ENCODE results near the gene TEX22. TPM values are rescaled to one million over a fixed set of nuclear protein-coding genes. Genes with fewer than 3 reads are reported as not detected.
A peak's percentile ranks its signal among the peaks of the same experiment; 100 is the strongest.

TEX22 gene
- total RNA-seq, 1 experiment from 2014 or later, result 0.67 TPM

DNA sequence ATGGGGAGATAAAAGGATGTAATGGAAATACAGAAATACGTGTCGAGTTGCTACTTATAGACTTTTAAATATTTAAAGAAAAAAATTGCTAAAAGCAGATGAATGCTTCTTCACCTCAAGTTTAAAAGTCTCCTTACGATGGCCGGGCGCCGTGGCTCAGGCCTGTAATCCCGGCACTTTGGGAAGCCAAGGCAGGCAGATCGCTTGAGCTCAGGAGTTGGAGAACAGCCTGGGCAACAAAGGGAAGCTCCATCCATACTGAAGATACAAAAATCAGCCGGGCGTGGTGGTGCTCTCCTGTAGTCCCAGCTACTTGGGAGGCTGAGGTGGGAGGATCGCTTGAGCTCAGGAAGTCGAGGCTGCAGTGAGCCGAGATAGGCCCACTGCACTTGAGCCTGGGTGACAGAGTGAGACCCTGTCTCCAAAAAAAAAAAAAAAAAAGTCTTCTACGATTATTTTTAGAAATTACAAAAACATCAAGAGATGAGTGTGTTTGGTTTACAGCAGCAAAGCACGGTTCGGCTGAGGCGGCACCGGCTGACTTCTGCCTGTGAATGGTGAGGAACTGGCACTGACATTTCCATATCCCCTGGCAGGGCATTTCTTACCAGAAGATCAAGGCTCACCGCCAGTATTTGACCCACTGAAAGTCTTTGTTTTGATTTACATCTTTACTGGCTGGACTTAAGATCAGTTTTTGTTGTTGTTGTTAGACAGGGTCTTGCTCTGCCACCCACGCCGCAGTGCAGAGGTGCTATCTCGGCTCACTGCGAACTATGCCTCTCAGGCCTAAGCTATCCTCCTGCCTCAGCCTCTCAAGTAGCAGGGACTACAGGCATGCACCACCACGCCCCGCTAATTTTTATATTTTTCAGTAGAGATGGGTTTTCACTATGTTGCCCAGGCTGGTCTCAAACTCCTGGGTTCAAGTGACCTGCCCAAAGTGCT lies 17.4 kb downstream of the TEX22 start:
- no peaks in the 10 kb centered on the region for H3K9me2 ChIP-seq (replicated peaks; ENCODE audit: insufficient read depth, low read length)
- peaks cover 18% of the 10 kb centered on the region for H4K20me1 ChIP-seq (ENCODE audit: insufficient read depth, low read depth, low read length)
- H3K27me3 ChIP-seq (ENCODE audit: low read length), result no peaks in the 10 kb centered on the region
- no peak overlapping the region for H3K27ac ChIP-seq (ENCODE audit: low read length)
- H3K4me2 ChIP-seq (ENCODE audit: low read depth, low read length, poor library complexity, severe bottlenecking), result peak overlapping the region; percentile 71
- H3K9me3 ChIP-seq (ENCODE audit: low read length), result no peaks in the 10 kb centered on the region
- H3K4me3 ChIP-seq (ENCODE audit: low read length), result peak overlapping the region; percentile 60; the same call in 1 of the 2 replicates
- no peak for DNase-seq
- 0 out of 2 replicates have a peak overlapping the region, but pooled peaks have one; percentile 65 for H3K9ac ChIP-seq (ENCODE audit: low read length)
- peaks cover 22% of the 10 kb centered on the region for H3K4me1 ChIP-seq (ENCODE audit: low read length)
- 0 out of 2 replicates have a peak overlapping the region, but pooled peaks have one; percentile 46 for H2AFZ ChIP-seq (ENCODE audit: low read length)
- no peaks in the 10 kb centered on the region for H3K36me3 ChIP-seq (ENCODE audit: insufficient read depth, low read length)
- H3K79me2 ChIP-seq (ENCODE audit: low read length), result peaks cover 9% of the 10 kb centered on the region

DNA sequence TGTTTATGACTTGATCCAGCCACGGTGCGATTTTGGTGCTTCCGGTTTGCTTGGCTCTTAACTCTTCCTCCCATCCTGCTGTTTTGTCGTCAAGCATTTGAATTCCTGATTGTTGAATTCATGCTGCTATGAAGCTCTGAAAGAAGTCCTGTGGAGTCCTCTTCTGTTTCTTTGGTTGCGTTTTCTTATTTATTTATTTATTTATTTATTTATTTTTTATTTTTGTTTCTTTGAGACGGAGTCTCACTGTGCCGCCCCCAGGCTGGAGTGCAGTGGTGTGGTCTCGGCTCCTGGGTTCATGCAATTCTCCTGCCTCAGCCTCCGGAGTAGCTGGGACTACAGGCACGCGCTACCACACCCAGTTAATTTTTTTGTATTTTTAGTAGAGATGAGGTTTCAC lies 18.3 kb downstream of the TEX22 start:
- peaks cover 19% of the 10 kb centered on the region for H3K79me2 ChIP-seq (ENCODE audit: low read length)
- H4K20me1 ChIP-seq (ENCODE audit: insufficient read depth, low read depth, low read length), result peaks cover 21% of the 10 kb centered on the region
- H3K4me3 ChIP-seq (ENCODE audit: low read length), result no peak overlapping the region
- H3K9me2 ChIP-seq (replicated peaks; ENCODE audit: insufficient read depth, low read length), result no peaks in the 10 kb centered on the region
- peaks cover 28% of the 10 kb centered on the region for H3K4me1 ChIP-seq (ENCODE audit: low read length)
- no peaks in the 10 kb centered on the region for H3K36me3 ChIP-seq (ENCODE audit: insufficient read depth, low read length)
- H3K27ac ChIP-seq (ENCODE audit: low read length), result no peak overlapping the region
- DNase-seq, result no peak
- no peak overlapping the region for H3K4me2 ChIP-seq (ENCODE audit: low read depth, low read length, poor library complexity, severe bottlenecking)
- H3K9ac ChIP-seq (ENCODE audit: low read length), result no peak overlapping the region
- no peak overlapping the region for H2AFZ ChIP-seq (ENCODE audit: low read length)
- H3K9me3 ChIP-seq (ENCODE audit: low read length), result no peaks in the 10 kb centered on the region
- H3K27me3 ChIP-seq (ENCODE audit: low read length), result no peaks in the 10 kb centered on the region

DNA sequence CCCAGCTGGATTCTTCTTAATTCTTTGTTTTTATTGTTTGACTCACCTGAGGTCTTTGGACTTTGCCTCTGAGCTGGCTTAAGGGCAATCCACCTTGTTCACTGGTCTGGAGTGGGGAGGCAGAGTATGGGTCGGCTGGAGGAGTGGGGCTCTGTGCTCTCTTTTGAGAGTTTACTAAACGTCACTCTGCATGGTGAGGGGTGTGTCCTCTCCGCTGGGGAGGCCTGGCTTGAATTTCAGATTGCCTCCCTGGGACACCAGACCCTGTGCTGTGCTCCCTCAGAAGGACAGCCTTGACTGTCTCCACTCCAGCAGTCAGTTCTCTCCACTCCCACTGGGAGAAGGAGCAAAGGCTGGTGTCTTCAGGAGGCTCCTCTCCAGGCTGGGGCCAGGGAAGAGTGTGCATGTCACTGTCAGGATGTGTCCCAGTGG lies 19.4 kb downstream of the TEX22 start:
- H3K4me2 ChIP-seq (ENCODE audit: low read depth, low read length, poor library complexity, severe bottlenecking), result no peak overlapping the region
- peaks cover 8% of the 10 kb centered on the region; the same call in 1 of the 2 replicates for H3K36me3 ChIP-seq (ENCODE audit: insufficient read depth, low read length)
- H3K27me3 ChIP-seq (ENCODE audit: low read length), result no peaks in the 10 kb centered on the region
- H3K4me3 ChIP-seq (ENCODE audit: low read length), result no peak overlapping the region
- no peak overlapping the region for H3K9ac ChIP-seq (ENCODE audit: low read length)
- H3K9me3 ChIP-seq (ENCODE audit: low read length), result no peaks in the 10 kb centered on the region
- no peaks in the 10 kb centered on the region for H3K9me2 ChIP-seq (replicated peaks; ENCODE audit: insufficient read depth, low read length)
- H3K4me1 ChIP-seq (ENCODE audit: low read length), result peaks cover 35% of the 10 kb centered on the region
- no peak overlapping the region for H3K27ac ChIP-seq (ENCODE audit: low read length)
- H3K79me2 ChIP-seq (ENCODE audit: low read length), result peaks cover 29% of the 10 kb centered on the region
- peak; percentile 48 for DNase-seq
- H4K20me1 ChIP-seq (ENCODE audit: insufficient read depth, low read depth, low read length), result peaks cover 24% of the 10 kb centered on the region
- no peak overlapping the region for H2AFZ ChIP-seq (ENCODE audit: low read length)

DNA sequence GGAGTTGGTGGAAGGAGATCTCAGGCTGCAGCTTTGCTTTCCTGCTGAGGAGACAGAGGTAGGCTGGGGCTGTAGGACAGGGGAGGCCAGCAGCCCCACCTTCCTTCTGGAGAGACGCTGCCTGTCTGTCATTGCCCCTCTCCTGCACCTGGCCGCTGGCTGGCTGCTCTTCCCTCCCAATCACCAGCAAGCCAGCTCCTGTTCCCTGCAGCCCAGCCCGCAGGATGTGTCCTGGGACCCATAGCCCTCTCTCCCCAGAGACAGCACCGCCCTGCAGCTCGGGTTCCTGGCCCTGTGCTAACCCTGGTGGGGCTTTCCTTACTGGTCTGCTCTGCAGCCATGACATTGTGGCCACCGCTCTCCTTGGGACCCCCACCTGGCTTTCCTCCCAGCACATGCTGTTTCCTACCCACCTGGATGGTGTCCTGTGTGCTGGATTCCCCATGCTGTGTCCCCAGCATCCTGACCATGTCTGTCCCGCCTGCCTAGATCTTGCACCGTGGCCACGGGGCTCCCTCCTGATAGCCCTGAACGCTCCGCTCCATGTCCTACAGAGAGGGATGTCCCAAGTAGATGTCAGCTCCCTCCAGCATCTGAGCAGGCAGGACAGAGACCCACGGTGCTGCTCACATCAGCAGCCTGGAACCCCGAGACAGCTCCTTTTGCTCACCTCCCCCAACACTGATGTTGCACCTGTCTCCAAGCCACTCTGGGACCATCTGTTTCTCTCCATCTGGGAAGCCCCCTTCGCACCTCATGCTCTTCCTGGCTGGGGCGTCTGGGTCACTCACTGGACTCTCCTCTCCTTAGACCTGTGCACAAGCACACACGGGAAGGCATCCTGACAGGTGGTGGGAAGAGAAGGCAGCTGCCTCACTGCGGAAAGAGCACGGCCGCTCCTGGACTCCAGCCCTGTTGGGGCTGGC lies 20.2 kb downstream of the TEX22 start:
- Histone ChIP-seq H3K9me3 (ENCODE audit: low read length) (no peaks in the 10 kb centered on the region), H4K20me1 (ENCODE audit: insufficient read depth, low read depth, low read length) (peaks cover 28% of the 10 kb centered on the region), H3K4me2 (ENCODE audit: low read depth, low read length, poor library complexity, severe bottlenecking) (peak overlapping the region; percentile 94), H3K4me3 (ENCODE audit: low read length) (peak overlapping the region; percentile 89), H2AFZ (ENCODE audit: low read length) (no peak overlapping the region), H3K27me3 (ENCODE audit: low read length) (no peaks in the 10 kb centered on the region), H3K36me3 (ENCODE audit: insufficient read depth, low read length) (peaks cover 10% of the 10 kb centered on the region; the same call in 1 of the 2 replicates), H3K9me2 (replicated peaks; ENCODE audit: insufficient read depth, low read length) (no peaks in the 10 kb centered on the region), H3K4me1 (ENCODE audit: low read length) (peaks cover 35% of the 10 kb centered on the region), H3K27ac (ENCODE audit: low read length) (no peak overlapping the region), H3K9ac (ENCODE audit: low read length) (peak overlapping the region; percentile 96), H3K79me2 (ENCODE audit: low read length) (peaks cover 37% of the 10 kb centered on the region)
- DNase-seq, result no peak

DNA sequence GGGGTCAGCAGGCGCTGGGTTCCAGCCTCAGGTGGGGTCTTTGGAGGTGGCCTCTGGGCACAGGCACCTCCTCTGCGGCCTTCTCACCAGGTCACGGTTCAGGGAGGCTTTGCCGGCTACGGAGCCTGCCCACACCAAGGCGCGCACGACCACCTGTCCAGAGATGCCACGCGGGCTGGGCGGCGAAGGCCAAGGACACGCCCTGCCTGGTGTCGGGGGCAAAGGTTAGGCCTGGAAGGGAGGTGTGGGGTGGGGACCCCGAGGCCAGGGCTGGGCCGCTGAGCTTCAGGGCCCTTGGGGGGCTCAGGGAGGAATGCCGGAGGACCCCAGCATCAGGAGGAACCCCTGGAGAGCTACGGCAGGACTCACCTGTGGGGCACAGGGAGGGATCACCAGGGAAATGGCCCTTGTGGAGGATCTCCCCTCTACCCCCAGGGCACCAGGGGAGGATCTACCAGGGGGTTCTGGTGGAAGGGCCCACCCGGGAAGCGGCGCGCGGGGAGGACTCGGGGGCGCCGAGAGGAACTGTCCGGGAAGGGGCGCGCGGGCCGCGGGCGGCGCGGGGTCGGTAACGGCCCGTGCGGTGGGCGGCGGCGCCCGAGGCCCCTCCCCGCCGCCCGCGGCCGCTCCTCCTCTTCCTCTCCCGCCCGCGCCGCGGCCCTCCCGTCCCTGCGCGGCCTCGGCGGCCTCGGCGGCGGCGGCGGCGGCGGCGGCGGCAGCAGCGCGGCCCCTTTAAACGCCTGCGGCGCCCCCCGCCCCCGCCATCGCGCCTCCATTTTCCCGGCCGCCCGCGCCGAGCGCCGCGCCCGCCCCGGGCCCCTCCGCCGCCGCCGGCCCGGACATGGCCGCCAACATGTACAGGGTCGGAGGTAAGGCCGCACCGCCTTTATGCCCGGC lies 21.1 kb downstream of the TEX22 start, which contains the start of gene MTA1:
MTA1 (plus strand) TSS at position 633 of the 897 bp plus-strand sequence; CDS start at position 842, 209 bp downstream.
- Histone ChIP-seq H3K9ac (ENCODE audit: low read length) (peak within 1 kb of the TSS; percentile 96), H3K4me1 (ENCODE audit: low read length) (peaks cover 35% of the 10 kb centered on the region), H3K79me2 (ENCODE audit: low read length) (peaks cover 46% of the 10 kb centered on the region), H3K9me2 (replicated peaks; ENCODE audit: insufficient read depth, low read length) (no peaks in the 10 kb centered on the region), H3K27ac (ENCODE audit: low read length) (peak within 1 kb of the TSS; percentile 70), H3K9me3 (ENCODE audit: low read length) (no peaks in the 10 kb centered on the region), H4K20me1 (ENCODE audit: insufficient read depth, low read depth, low read length) (peaks cover 34% of the 10 kb centered on the region), H3K36me3 (ENCODE audit: insufficient read depth, low read length) (peaks cover 10% of the 10 kb centered on the region; the same call in 1 of the 2 replicates), H3K27me3 (ENCODE audit: low read length) (no peaks in the 10 kb centered on the region), H3K4me2 (ENCODE audit: low read depth, low read length, poor library complexity, severe bottlenecking) (peak within 1 kb of the TSS; percentile 95), H2AFZ (ENCODE audit: low read length) (peak within 1 kb of the TSS; percentile 97), H3K4me3 (ENCODE audit: low read length) (peak within 1 kb of the TSS; percentile 93)
- DNase-seq, result peak; percentile 84

DNA sequence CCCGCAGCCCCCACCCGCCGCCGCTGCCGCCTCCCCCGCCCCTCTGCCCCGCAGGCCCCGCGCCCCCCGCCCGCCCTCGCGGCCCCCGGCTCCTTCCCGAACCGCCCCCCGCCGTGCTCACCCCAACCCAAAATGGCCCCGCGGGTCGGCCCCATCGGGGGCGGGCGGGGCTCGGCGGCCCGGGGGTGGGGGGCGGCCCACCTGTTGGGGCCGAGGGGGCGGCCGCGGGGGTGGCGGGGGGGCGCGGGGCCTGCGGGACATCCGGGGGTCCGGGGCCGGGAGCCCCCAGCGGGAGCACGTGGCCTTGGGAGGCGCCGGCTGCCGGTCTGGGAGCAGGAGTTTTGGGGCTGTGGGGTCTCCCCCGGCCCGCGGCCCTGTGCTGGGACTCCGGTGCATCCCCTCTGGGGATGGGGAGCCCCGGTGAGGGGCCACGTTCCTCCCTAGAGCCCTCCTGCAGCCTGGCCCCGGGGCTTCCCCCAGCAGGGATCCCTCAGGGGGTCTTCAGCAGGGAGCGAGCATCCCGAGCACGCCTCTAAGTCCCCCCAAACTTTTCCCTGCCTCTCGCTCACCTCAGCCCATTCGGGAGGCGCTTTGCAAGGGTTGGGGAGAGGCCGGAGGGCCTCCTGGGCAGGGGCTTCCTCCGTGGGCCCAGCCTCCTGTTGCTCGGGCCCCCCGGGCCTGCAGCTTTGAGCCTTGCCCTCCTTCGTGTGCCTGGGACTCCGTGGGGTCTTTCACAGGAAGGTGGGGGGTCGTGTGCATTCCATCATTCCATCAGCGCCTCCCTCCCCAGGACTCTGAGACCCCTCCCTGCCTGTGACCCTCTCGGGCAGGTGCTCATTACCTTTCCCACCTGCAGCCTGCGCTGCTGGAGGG lies 22.0 kb downstream of the TEX22 start:
- peaks cover 41% of the 10 kb centered on the region for H4K20me1 ChIP-seq (ENCODE audit: insufficient read depth, low read depth, low read length)
- peaks cover 29% of the 10 kb centered on the region for H3K4me1 ChIP-seq (ENCODE audit: low read length)
- peak overlapping the region; percentile 95 for H3K4me2 ChIP-seq (ENCODE audit: low read depth, low read length, poor library complexity, severe bottlenecking)
- DNase-seq, result peak; percentile 62
- H3K9me2 ChIP-seq (replicated peaks; ENCODE audit: insufficient read depth, low read length), result no peaks in the 10 kb centered on the region
- H3K36me3 ChIP-seq (ENCODE audit: insufficient read depth, low read length), result peaks cover 10% of the 10 kb centered on the region; the same call in 1 of the 2 replicates
- peak overlapping the region; percentile 70 for H3K27ac ChIP-seq (ENCODE audit: low read length)
- H3K27me3 ChIP-seq (ENCODE audit: low read length), result no peaks in the 10 kb centered on the region
- no peak overlapping the region for H2AFZ ChIP-seq (ENCODE audit: low read length)
- peaks cover 55% of the 10 kb centered on the region for H3K79me2 ChIP-seq (ENCODE audit: low read length)
- H3K9ac ChIP-seq (ENCODE audit: low read length), result peak overlapping the region; percentile 95
- peak overlapping the region; percentile 93 for H3K4me3 ChIP-seq (ENCODE audit: low read length)
- no peaks in the 10 kb centered on the region for H3K9me3 ChIP-seq (ENCODE audit: low read length)
